GM18909 (cell line): ENCODE measurements around the gene CDC42EP1.
"Not testable (repeated sequence)": the region's sequence is repeated elsewhere in the genome, so short reads cannot be mapped to it uniquely, and the experiment has no call there.

ENCODE experiments used
- ATAC-seq: cut with Tn5 transposase; IDR thresholded peaks from one replicate; pipeline ENCODE4 v1.9.1; 2021; ENCODE audit warnings: mild to moderate bottlenecking; ENCODE audit not compliant: unreplicated experiment, poor library complexity

Gene CDC42EP1

DNA sequence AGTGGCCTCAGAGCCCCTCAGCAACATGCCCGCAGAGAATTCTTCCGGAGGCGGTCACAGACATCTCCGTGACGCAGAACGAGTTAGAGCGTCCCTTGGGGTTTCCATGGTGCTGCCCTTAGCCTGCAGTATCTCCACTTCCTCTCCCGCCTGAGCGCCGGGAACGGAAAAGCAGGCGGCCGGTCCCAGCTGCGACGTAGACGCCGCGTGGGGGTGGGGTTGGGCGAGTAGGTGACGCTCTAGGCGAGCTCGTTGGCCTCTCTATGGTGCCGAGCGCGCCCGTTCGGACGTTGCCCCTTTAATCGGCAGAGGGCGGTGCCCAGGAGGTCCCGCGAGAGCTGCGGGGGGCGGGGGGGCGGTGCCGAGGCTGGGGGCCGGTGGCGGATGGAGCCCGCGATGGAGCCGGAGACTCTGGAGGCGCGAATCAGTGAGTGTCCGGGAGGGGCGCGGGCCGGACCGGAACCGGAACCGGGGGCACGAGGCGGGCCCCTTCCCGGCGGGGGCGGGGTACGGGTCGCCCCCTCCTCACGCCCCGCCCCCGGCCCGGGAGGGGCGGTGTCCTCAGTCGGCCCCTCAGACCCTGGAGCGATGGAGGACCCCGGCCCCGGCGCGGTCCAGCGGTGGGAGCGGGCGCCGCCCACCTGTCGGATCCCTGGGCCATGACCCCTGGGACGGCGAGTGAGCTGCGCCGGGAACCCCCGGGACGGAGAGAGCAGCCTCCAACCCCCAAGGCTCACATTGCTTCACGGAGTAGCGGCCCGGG, 48.4 kb downstream of the CDC42EP1 start, which contains the start of gene GGA1:
Gene GGA1 (plus strand): TSS at position 358 of the 763 bp plus-strand sequence. CDS start 27 bp downstream, at position 385.
- peak; percentile 81 for ATAC-seq

DNA sequence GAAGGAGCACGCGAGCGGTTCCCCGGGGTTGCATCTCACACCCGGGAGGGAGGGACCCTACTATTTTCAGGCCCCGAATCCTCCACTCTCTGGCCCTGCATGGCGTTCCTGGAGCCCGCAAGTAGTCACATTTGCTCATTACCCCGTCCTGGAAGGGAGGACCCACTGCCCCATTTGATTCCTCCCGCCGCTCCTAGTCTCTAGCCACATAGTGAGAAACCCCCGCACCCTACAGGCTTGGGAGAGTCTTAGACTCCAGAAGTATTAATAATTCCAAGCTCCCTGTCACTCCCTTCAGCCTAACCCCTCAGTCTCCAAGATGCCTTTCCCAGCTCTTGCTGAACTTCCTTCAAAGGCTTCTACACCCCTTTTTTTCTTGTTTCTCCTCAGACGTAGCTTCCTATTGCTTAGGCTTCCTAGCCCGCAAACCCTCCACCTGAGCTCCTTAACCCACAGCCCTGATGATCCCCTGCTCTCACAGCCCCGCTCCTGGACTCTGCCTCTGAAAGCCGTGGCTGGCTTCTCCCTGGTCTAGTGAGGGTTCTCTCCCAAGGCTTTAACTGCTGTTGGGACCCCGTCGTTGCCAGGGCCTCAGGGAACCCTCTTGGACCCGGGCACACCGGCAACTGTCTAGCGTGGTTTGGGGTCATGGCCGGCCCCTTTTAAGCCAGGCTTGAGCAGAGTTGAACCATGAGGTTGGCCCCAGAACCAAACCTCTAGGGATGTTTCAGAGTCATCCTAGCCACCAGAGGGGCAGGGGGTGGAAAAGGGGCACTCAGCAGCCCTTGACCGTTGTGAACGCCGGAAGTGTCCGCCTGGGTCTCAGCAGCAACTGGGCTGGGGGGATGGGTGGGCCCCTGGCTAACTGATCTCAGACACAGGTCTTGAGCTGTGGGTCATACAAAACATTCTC, 49.2 kb downstream of the CDC42EP1 start:
- ATAC-seq, result no peak

DNA sequence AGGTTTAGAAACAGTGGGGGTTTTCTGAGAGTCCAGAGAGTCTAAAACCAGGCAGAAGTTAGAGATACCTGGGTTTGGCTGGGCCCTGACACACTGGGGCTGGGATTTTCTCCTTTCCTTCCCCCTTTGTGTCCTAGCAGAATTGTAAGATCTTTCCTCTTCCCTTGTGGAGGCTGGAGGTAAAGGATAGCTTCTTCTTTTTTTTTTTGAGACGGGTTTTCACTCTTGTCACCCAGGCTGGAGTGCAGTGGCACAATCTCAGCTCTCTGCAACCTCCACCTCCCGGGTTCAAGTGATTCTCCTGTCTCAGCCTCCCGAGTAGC, 49.8 kb downstream of the CDC42EP1 start:
- ATAC-seq, result not testable (repeated sequence)

DNA sequence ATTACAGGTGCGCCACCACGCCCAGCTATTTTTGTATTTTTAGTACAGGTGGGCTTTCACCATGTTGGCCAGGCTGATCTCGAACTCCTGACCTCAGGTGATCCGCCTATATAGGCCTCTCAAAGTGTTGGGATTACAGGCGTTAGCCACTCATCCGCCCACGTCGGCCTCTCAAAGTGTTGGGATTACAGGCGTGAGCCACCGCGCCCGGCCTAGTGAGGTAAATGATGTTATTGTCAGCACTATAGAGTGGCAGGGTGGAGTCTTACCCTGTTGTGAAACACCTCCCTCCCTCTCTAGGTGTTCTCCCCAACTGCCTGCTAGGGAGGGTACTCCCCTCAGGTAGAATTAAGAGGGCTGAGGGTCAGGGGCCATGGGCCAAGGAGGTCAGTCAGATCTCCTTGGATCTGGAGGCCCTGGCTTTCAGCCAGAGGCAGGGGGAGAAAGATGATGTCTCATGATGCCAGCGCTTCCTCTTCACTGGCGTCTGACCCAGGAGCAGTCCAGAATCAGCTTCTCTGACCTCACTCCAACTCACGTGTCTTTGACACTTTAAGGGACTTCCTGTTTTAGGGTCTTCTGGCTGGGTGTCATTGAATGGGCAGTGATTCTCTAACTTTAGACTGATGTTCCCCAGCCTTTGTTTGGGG, 50.3 kb downstream of the CDC42EP1 start:
- no peak for ATAC-seq

DNA sequence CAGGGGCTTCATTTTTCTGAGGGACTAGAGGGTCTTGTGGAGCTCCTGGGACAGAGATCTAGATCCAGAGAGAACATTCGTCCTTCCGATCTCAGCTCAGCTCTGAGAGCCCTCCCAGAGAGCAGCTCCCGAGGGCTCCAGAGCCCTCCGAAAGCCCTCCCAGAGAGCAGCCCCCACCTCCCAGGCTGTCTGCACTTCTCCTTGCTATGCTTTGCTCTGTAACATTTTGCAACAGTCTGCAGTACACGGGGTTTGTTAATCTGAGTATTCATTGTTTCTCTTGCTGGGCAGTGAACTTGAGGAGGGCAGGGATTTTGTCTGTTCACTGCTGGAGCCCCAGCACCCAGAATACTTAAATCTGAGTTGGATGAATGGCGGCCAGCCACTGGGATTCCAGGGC, 50.9 kb downstream of the CDC42EP1 start:
- ATAC-seq, result no peak

DNA sequence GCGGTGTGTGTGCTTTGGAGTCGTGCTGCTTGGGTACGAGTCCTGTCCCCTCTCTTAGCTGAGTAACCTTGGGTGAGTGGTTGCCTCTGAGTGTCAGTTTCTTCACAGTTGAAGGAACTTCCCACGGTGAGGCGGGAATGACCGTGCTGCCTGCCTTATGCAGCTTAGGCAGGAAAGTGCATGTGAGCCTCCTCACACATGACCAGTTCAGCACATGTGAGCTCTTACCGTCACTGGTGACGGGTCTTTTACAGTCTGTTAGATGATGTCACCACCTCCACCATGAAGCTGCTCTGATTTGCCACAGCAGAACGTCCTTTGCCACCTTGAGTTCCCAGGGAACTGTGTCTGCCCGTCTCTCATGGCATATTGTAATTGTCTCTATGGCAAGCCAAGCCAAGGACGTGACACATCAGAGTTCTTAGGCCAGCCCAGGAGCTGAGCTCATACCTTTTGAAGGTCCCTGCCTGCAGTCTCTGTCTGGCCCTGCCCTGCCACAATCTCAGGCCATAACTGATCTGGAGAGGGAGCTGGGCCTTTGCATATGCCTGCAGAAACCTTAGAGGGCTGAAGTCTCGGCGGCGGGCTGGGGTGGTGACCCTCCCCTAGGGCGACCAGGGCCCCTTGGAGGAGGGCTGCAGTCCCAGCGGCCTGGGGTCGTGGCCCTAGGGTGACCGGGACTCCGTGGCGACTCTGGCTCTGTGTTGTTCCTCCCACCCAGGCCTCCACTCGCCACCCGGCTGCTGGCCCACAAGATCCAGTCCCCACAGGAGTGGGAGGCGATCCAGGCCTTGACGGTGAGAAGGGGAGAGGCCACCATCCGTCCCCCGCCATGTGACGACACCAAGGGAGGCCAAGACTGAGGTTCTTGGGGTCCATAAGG, 56.2 kb downstream of the CDC42EP1 start:
- no peak for ATAC-seq

DNA sequence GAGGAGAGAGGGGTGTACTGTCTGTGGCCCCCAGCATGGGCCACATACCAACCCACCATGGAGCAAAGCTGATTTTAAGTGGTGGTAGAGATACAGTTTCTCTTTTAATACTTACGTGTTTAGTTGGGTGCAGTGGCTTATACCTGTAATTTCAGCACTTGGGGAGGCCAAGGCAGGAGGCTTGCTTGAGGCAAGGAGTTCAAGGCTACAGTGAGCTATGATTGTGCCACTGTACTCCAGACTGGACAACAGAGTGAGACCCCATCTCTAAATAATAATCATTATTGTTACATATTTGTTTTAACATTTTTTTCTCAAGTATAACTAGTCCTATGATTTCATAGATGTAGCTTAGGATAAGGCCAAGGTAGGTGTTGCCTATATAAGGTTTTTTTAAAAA, 57.2 kb downstream of the CDC42EP1 start:
- ATAC-seq, result no peak

DNA sequence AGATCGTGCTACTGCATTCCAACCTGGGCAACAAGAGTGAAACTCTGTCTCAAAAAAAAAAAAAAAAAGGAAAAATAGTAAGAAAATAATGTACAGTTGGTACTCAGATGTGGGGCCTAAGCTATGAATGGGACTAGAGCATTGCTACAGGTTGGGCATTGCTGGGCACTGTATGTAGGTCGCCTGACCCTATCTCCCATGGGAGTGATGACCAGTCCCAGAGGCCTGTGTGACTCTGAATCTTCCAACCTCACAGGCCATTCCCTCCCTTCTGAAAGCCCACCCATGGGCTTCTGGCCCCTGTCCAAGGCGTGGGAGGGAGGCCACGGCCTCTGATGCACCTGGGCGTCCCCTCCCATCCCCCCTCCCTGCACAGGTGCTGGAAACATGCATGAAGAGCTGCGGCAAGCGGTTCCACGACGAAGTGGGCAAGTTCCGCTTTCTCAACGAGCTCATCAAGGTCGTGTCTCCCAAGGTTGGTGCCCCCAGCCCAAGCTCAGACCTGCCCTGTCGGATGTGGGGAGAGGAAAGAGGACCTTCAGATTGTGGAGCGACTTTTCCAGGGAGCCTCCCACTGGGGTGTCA, 57.9 kb downstream of the CDC42EP1 start:
- no peak for ATAC-seq

DNA sequence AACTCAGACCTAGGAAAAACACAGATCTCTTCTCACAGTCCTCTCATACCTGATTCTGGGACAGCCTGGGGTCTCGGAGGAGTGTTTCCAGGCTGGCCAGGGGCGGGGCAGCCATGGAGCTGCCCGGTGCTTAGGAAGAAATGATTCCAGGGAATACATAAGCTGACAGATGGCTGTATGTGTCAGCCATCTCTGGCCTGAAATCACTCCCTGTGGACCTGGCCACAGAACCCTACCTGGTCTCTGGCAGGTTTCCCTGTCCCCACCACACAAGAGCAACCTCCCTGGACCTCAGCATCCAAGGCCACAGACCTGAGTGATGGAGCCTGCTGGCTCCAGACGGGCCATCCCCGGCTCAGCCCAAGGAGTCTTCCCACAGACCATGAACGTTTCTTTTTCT, 58.4 kb downstream of the CDC42EP1 start:
- ATAC-seq, result no peak
